Skin of body (tissue), 2 donors: Measurements from ENCODE around the gene FERMT1. TPM values are rescaled to one million over a fixed set of nuclear protein-coding genes. Genes with fewer than 3 reads are reported as not detected.
"Not testable (repeated sequence)": the region's sequence is repeated elsewhere in the genome, so short reads cannot be mapped to it uniquely, and the experiment has no call there.

Source experiments
- DNase-seq: peaks from one replicate; lab custom pipeline; 2025; lab: John Stamatoyannopoulos, UW
- total RNA-seq: library from RNA; depleted of rRNA; stranded (reverse); fragments of >200 nt; gene quantifications from one replicate; pipeline ENCODE4 v1.2.3, GENCODE V29; 2014

Gene FERMT1
- total RNA-seq, 1 donor from 2014 or later = 8.2 TPM

- DNase-seq = no peak
Measured at GRCh38 chr20:6070829-6071695, 51.8 kb downstream of the FERMT1 start.

DNA sequence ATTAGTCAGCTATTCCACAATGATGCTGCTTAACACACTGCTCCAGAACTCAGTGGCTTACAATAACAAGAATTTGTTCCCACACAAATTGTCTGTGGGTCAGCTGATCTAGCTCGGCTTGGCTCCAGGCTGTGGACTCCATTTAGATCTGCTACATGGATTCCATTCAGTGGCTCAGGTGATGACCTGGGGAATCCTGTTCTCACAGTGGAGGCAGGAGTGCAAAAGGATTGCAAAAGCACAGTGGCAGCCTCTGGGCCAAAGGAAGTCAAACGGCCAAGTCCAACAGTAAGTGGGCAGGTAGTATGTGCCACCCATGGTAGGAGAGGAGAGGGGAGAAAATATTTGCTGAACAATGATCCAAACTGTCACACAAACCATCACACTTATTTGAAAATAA, 53.2 kb downstream of the FERMT1 start:
- DNase-seq = no peak

DNA sequence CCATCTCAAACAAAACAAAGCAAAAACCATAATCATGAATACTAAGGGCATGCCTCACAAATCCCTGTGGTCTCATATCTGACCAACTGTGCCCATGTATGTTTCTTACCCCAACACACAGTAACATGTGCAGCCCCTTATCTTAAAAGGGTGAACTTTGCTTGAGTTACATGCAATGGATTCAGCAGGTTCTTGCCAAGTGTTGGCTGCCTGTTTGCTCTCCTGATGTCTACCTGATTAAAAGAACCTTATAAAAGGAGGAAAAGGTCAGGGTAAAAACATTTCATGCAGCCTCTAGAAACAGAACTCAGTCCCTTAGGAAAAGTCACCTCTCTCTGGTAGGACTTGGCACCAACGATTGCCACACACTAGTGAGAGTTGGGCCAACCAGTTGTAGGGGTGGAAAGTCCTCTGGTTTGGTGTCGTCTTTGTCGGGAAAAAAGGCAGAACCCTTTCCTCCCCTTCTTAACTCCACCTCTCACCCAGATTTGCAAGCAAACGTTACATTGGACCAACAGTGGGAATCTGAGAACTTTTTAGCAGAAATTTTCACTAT, 55.0 kb downstream of the FERMT1 start:
- no peak for DNase-seq

- no peak for DNase-seq
Measured at GRCh38 chr20:6066582-6066981, 56.2 kb downstream of the FERMT1 start.

GRCh38 chr20:6061544-6061943, 61.3 kb downstream of the FERMT1 start:
- no peak for DNase-seq

DNA sequence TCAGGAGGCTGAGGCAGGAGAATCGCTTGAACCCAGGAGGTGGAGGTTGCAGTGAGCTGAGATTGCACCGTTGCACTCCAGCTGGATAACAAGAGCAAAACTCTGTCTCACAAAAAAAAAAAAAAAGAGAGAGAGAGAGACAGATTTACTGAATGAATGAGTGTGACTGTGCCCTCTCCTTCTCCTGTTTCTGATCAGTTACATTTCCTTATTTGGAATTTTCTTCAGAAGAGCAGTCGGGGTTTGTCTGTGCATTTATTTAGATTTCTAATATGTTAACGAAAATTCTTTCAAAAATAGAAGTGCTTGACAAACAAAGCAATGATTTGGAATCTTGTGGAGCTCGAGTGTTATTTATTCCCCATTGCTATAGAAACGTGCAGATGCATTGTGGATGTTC, 62.6 kb downstream of the FERMT1 start:
- DNase-seq = no peak

DNA sequence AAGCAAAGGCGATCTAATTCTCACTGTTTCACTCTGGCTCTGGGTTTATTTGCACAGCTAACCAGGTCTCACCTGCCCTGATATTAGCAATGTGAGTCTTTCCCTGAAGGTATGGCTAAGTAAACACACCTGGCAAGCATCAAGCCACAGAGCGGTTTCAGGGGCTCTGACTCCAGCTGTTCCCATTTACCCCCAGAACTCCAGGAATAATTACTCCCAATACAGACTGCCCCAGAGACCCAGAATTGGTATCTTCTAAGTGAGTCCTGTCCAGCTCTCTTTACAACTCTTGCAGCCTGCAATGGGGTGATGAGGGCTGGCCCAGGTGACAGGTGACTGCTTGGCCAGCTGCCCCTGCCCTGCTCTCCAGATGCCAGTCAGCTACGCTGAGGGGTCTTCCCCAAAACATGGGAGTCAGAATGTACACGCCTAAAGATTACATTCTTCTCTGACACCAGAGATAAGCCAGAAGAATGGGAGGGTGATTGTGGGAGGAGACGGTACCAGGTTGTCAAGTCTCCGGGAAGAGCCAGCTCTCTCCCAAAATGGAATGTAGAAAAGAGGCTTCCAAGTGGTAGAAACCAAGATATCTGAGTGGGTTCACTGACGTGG, 64.0 kb downstream of the FERMT1 start:
- DNase-seq = no peak

- no peak for DNase-seq
Measured at GRCh38 chr20:6057691-6058090, 65.1 kb downstream of the FERMT1 start.

DNA sequence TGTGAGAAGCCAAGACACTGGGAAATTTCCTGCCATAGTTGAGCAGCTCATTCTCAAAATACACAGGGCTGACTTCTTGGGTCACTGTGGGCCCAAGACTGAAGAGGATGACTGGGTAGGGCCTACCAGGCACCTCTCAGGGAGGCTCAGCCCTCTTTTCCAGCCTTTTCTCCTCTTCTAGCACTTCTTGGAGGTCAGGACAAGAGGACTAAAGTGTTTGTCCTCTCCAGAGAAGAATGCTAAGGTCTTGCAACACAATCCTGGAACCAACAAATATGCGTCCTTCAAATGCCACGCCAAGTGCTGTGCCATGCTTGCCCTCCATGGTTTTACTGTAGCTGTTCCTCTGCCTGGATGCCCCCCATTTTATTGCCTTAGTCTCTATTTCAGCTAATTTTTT, 65.7 kb downstream of the FERMT1 start:
- DNase-seq = no peak

DNA sequence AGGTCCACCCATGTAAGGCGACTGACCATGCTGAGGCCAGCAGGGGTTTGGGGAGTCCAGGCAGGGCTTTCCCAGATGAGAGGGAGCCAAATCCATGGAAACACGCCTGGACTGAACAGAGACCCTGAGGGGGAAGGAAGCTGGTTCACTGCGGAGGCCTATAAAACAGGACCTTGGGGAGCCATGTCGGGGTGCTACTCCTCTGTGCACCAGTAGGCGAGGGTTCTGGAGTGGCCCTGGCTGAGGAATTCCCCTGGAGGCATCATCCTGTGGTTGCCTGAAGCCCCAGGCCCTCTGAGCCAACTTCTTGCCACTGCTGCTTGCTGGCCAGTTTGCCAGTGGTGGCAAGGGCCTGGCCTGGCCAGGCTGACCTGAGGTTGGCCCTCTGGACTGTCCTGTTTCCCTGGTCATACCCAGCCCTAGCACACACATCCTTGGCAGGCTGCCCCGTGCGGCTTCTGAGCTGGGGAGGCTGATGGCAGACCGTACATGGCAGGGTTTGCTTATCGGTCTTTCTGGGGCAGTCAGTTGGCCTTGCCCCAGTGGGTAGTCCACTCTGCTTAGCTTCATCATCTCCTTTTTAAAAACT, 66.8 kb downstream of the FERMT1 start:
- DNase-seq = no peak

- no peak for DNase-seq
Measured at GRCh38 chr20:6055161-6055783, 67.6 kb downstream of the FERMT1 start.

- not testable (repeated sequence) for DNase-seq
Measured at GRCh38 chr20:6054689-6055051, 68.2 kb downstream of the FERMT1 start.

DNA sequence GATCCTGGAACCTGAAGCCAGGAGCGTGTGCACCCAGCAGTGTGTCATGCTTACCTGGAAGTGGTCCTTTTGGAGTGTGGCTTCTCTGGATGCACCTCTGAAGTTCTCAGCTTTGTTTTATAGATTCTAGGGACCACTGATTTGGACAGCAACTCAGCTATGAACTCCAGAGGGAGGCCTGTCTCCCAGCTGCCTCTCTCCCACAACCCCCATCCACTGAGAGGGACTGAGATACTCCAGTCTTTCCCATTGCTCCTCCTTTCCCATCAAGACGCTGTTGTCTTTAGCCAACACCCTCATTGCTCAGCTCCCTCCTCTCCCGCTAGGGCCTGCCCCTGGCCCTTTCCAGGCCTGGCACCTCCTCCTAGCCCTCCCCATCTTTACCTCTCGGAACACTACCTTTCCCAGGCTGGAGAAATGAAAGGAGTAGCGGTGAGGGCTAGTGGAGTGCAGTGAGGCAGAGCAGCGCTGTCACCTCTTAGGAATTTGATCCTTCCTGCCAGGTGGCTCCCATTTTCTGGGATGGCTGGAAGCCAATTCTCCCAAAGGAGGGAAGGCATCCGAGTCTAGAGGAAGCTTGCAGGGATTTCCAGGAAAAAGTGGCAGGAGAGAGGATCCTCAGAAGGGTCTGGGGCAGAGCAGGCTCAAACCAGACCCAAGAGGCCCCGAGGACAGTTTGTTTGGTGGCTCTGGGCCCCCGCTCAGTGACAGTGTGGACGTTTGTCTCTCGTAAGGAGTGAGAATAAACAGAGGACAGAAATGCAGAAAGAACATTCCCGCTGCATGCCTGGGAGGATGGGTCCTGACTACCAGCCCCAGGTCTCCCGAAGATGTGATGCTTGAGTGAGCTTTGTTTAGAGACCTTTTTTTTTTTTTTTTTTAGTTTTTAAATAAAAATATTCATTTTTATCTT, 68.8 kb downstream of the FERMT1 start, which contains the start of gene LRRN4:
Gene LRRN4, minus strand, starts transcription at position 285 of the 913 bp plus-strand sequence. CDS start 1,261 bp downstream, outside the sequence.
- no peak for DNase-seq

- DNase-seq = no peak
Measured at GRCh38 chr20:6053064-6053775, 69.6 kb downstream of the FERMT1 start.

DNA sequence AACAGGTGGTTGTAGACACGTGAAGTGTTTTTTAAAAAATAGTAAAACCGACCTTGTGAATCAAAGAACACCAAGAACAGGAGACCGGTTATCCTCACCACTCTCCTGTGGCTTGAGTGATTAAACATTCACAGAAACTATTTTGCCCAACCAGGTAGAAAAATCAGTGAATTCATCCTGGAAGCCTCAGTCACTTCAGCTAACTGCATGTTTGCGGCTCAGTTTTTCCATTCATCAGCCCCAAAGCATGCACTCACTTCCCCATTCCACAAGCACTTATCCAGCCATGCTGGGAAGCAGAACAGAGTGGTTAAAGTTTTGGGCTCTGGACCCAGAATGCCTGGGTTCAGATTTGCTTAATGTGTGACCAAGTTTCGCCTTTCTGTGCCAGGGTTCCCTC, 71.3 kb downstream of the FERMT1 start:
- DNase-seq = no peak

- DNase-seq = no peak
Measured at GRCh38 chr20:6048391-6048790, 74.4 kb downstream of the FERMT1 start.

DNA sequence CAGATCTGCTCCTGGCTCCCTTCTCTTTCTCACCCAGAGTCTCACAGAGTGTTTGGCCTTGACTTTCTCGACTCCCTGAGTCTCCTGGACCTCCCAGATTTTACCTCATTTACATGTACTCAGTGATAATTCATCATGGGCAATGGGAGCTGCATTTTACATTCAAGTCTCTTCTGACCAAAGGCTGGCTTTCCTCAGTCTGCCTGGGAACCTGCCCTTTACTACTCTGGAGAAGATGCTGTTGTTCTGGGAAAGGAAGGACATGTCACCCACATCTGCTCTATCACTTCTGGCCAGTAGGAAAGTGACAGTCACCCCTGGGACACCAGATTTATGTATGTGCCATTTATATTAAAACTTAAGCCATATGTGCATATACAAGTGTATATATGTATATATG, 76.4 kb downstream of the FERMT1 start:
- no peak for DNase-seq

DNA sequence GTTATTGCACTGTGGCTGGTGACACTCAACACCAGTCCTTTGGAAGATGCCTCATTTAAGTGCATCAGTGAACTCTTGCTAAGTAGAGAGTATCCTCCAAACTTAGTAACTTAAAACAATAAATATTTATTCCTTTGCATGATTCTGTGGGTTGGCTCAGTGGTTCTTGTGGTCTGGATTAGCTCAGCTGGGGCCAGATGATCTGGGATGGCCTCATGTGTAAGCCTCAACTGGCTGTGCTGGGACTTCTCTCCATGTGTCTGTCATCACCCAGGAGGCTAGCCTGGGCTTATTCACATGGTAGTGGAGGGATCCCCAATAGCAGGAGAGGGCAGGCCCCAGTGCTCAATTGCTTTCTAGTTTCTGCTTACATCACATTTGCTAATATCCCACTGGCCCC, 77.3 kb downstream of the FERMT1 start:
- no peak for DNase-seq

GRCh38 chr20:6044115-6044514, 78.7 kb downstream of the FERMT1 start:
- no peak for DNase-seq

DNA sequence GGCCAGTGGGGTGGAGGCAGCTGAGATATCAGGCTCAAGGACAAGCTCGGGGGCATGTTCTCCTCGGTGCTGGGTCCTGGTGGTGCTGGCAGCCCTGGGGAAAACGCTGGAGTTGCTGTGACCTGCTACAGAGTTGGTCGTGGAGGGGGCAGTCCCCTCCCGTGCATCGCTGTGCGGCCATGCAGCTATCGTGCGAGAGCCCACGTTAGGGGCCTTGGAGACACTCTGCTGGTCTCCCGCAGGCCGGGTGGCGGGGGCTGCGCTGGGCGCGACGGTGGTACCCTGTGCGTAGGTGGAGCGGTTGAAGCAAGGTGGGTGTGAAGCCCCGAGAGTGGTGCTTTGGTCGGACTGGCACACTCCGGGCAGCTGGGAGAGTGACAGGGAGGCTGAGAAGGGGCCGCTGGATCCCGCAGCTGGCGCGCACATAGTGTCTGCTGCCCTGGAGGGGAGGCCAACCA, 81.0 kb downstream of the FERMT1 start:
- no peak for DNase-seq
